Peyer's patch (tissue), 4 donors: ENCODE results near the gene PRRC2B. TPM values are rescaled to one million over a fixed set of nuclear protein-coding genes. Genes with fewer than 3 reads are reported as not detected.

Source experiments
- DNase-seq, 3 donors: peaks; one replicate each; pipeline ENCODE4 v3.0.0-alpha.2; 2017 to 2019
- H3K27ac ChIP-seq, 4 donors: fragments of 200-600 bp; sonication (generic); one replicate each; pipeline ENCODE4 v1.5.1; 2016 to 2019
- H3K27me3 ChIP-seq, 2 donors: fragments of 200-600 bp; sonication (generic); one replicate each; pipeline ENCODE4 v1.5.1; 2019
- H3K36me3 ChIP-seq, 3 donors: fragments of 200-600 bp; sonication (generic); one replicate each; pipeline ENCODE4 v1.5.1; 2016 to 2019
- H3K4me1 ChIP-seq, 4 donors: fragments of 200-600 bp; sonication (generic); one replicate each; pipeline ENCODE4 v1.5.1; 2016 to 2019
- H3K4me3 ChIP-seq, 4 donors: fragments of 200-600 bp; sonication (generic); 1 replicate in 3 of 4; 2 replicates in 1 of 4; pipeline ENCODE4 v1.5.1; 2016 to 2019; ENCODE audit warnings: mild to moderate bottlenecking in 1 of 4
- H3K9me3 ChIP-seq, 4 donors: fragments of 200-600 bp; sonication (generic); one replicate each; pipeline ENCODE4 v1.5.1; 2016 to 2019; ENCODE audit warnings: mild to moderate bottlenecking in 1 of 4
- CTCF ChIP-seq, 6 experiments: fragments of 450-650 bp in 4 of 6; fragments of 200-600 bp in 2 of 6; sonication (generic) in 1 of 6; IDR thresholded peaks; one replicate each; pipeline ENCODE4 v1.5.1; 2017 to 2019; ENCODE audit warnings: antibody characterized with exemption in 6 of 6, mild to moderate bottlenecking in 3 of 6, moderate library complexity in 1 of 6
- POLR2A ChIP-seq, 2 donors: fragments of 450-650 bp; IDR thresholded peaks; one replicate each; pipeline ENCODE4 v1.5.1; 2017; ENCODE audit warnings: antibody characterized with exemption in 2 of 2, mild to moderate bottlenecking in 2 of 2, moderate library complexity in 2 of 2
- total RNA-seq, 4 donors: library from RNA; depleted of rRNA; stranded (reverse); fragments of >200 nt; gene quantifications; one replicate each; pipeline ENCODE4 v1.1.0, GENCODE V29; 2016

PRRC2B gene
- total RNA-seq, 4 donors from 2014 or later, result 109 to 174 (median 149) TPM

- no peak overlapping the region for H3K4me3 ChIP-seq
- no peak for TF ChIP-seq POLR2A (IDR thresholded peaks at IDR 0.05)
- H3K4me1 ChIP-seq, result peaks cover 0 to 62% (median 39%) of the 10 kb centered on the region in 4 donors
- no peaks in the 10 kb centered on the region for H3K27me3 ChIP-seq
- no peak for DNase-seq
- H3K36me3 ChIP-seq, result no peaks in the 10 kb centered on the region
- peak overlapping the region; percentile 19 to 98 (median 76) for H3K27ac ChIP-seq
- H3K9me3 ChIP-seq, result no peaks in the 10 kb centered on the region
Measured at GRCh38 chr9:131397100-131397790, 3.4 kb downstream of the PRRC2B start.

- peak in 2 of 3 donors; percentile 78 to 89 for DNase-seq
- no peaks in the 10 kb centered on the region for H3K36me3 ChIP-seq
- H3K27ac ChIP-seq, result peak overlapping the region; percentile 2 to 98 (median 76)
- no peaks in the 10 kb centered on the region for H3K27me3 ChIP-seq
- TF ChIP-seq POLR2A (IDR thresholded peaks at IDR 0.05) (no peak), CTCF (IDR thresholded peaks at IDR 0.05) (no peak)
- peak overlapping the region in 2 of 4 donors; percentile 7 to 11 for H3K4me3 ChIP-seq
- no peaks in the 10 kb centered on the region for H3K9me3 ChIP-seq
- peaks cover 0 to 72% (median 46%) of the 10 kb centered on the region in 4 donors for H3K4me1 ChIP-seq
Measured at GRCh38 chr9:131398204-131398603, 4.3 kb downstream of the PRRC2B start.

- H3K4me3 ChIP-seq, result no peak overlapping the region
- no peaks in the 10 kb centered on the region for H3K27me3 ChIP-seq
- TF ChIP-seq POLR2A (IDR thresholded peaks at IDR 0.05) (no peak), CTCF (IDR thresholded peaks at IDR 0.05) (no peak)
- H3K36me3 ChIP-seq, result no peaks in the 10 kb centered on the region
- DNase-seq, result no peak
- H3K9me3 ChIP-seq, result no peaks in the 10 kb centered on the region
- H3K27ac ChIP-seq, result peak overlapping the region in 1 of 4 donors; percentile 0
- peaks cover 0 to 89% (median 47%) of the 10 kb centered on the region in 4 donors for H3K4me1 ChIP-seq
Measured at GRCh38 chr9:131399972-131400371, 6.1 kb downstream of the PRRC2B start.

GRCh38 chr9:131400627-131401026 is 6.7 kb downstream of the PRRC2B start:
- H3K27ac ChIP-seq, result peak overlapping the region in 1 of 4 donors; percentile 26
- H3K4me3 ChIP-seq, result no peak overlapping the region
- peaks cover 0 to 92% (median 52%) of the 10 kb centered on the region in 4 donors for H3K4me1 ChIP-seq
- TF ChIP-seq POLR2A (IDR thresholded peaks at IDR 0.05) (no peak), CTCF (IDR thresholded peaks at IDR 0.05) (no peak)
- H3K9me3 ChIP-seq, result no peaks in the 10 kb centered on the region
- no peak for DNase-seq
- no peaks in the 10 kb centered on the region for H3K36me3 ChIP-seq
- H3K27me3 ChIP-seq, result no peaks in the 10 kb centered on the region

- Histone ChIP-seq H3K4me1 (peaks cover 4 to 92% (median 54%) of the 10 kb centered on the region in 4 donors), H3K9me3 (no peaks in the 10 kb centered on the region), H3K27ac (peak overlapping the region; percentile 5 to 75 (median 40)), H3K36me3 (no peaks in the 10 kb centered on the region), H3K4me3 (no peak overlapping the region), H3K27me3 (no peaks in the 10 kb centered on the region)
- DNase-seq, result no peak
- no peak for TF ChIP-seq CTCF (IDR thresholded peaks at IDR 0.05)
- no peak for TF ChIP-seq POLR2A (IDR thresholded peaks at IDR 0.05)
Measured at GRCh38 chr9:131402073-131402472, 8.2 kb downstream of the PRRC2B start.

GRCh38 chr9:131402738-131403492 is 9.0 kb downstream of the PRRC2B start:
- Histone ChIP-seq H3K36me3 (no peaks in the 10 kb centered on the region), H3K4me3 (peak overlapping the region in 2 of 4 donors; percentile 9 to 11), H3K27ac (peak overlapping the region; percentile 22 to 75 (median 48)), H3K9me3 (no peaks in the 10 kb centered on the region), H3K4me1 (peaks cover 6 to 92% (median 49%) of the 10 kb centered on the region in 4 donors), H3K27me3 (no peaks in the 10 kb centered on the region)
- TF ChIP-seq CTCF (IDR thresholded peaks at IDR 0.05) (peak in 2 of 6 experiments; percentile 9 to 12), POLR2A (IDR thresholded peaks at IDR 0.05) (no peak)
- DNase-seq, result peak; percentile 41 to 89 (median 73)
